H1 (cell line): Measurements from ENCODE around the gene NRXN2. TPM values are rescaled to one million over a fixed set of nuclear protein-coding genes. Genes with fewer than 3 reads are reported as not detected.

Experiments used
- CTCF ChIA-PET: fragments of 300-600 bp; sonication (Branson Sonifier 250); formaldehyde crosslinking; loops from one replicate; lab custom pipeline; 2021; ENCODE audit not compliant: partially characterized antibody; lab: Charles Lee
- POLR2A ChIA-PET: fragments of 300-600 bp; sonication (Branson Sonifier 250); formaldehyde crosslinking; loops from one replicate; lab custom pipeline; 2021; ENCODE audit warnings: inconsistent platforms; ENCODE audit not compliant: partially characterized antibody; lab: Charles Lee
- DNase-seq, 2 experiments: peaks; one replicate each; pipeline versions ENCODE4 v3.0.0 to v3.0.0-alpha.2; 2010 to 2022; ENCODE audit warnings: low spot score in 2 of 2, low read depth in 1 of 2, mixed read lengths in 1 of 2
- FAIRE-seq: peaks from 2 replicates; lab custom pipeline; 2011; peaks lifted over from hg19 to GRCh38; lab: Jason Lieb, UNC
- H2AFZ ChIP-seq: 2 replicates; pipeline ENCODE4 v1.8.1; 2012; ENCODE audit warnings: low read length, inconsistent platforms
- H2AK5ac ChIP-seq: 2 replicates; pipeline ENCODE4 v1.6.1; 2013; ENCODE audit warnings: low read depth, low read length
- H2BK120ac ChIP-seq: replicated peaks from 2 replicates; pipeline ENCODE3; 2013; ENCODE audit warnings: low read depth, low read length, inconsistent platforms
- H2BK12ac ChIP-seq: 2 replicates; pipeline ENCODE4 v1.6.1; 2013; ENCODE audit warnings: low read depth, low read length
- H2BK15ac ChIP-seq: 2 replicates; pipeline ENCODE4 v1.6.1; 2013; ENCODE audit warnings: low read length
- H2BK20ac ChIP-seq: 2 replicates; pipeline ENCODE4 v1.6.1; 2013; ENCODE audit warnings: low read length
- H2BK5ac ChIP-seq: 2 replicates; pipeline ENCODE4 v1.6.1; 2013; ENCODE audit warnings: low read depth, low read length
- H3K14ac ChIP-seq: 2 replicates; pipeline ENCODE4 v1.6.1; 2013; ENCODE audit warnings: inconsistent platforms; ENCODE audit not compliant: insufficient read length
- H3K18ac ChIP-seq: 2 replicates; pipeline ENCODE4 v1.6.1; 2013; ENCODE audit warnings: low read length; ENCODE audit errors: extremely low read depth
- H3K23ac ChIP-seq: 2 replicates; pipeline ENCODE4 v1.6.1; 2013; ENCODE audit warnings: inconsistent platforms; ENCODE audit not compliant: insufficient read length
- H3K23me2 ChIP-seq: 2 replicates; pipeline ENCODE4 v1.6.1; 2013; ENCODE audit warnings: low read depth, low read length
- H3K27ac ChIP-seq: 2 replicates; pipeline ENCODE4 v1.6.1; 2011; ENCODE audit warnings: low read depth, low read length, inconsistent platforms
- H3K27me3 ChIP-seq, 4 experiments: replicated peaks in 1 of 4; 1 replicate in 1 of 4; 2 replicates in 3 of 4; pipeline versions ENCODE4 v1.6.1 to v1.8.1; 2011 to 2013; ENCODE audit warnings: low read length in 3 of 4, mild to moderate bottlenecking in 3 of 4, inconsistent platforms in 2 of 4, mixed read lengths in 2 of 4, moderate library complexity in 1 of 4; ENCODE audit not compliant: control insufficient read depth in 3 of 4, insufficient read depth in 3 of 4; ENCODE audit errors: extremely low read depth in 1 of 4
- H3K36me3 ChIP-seq, 4 experiments: 2 replicates each; pipeline versions ENCODE4 v1.6.1 to v1.8.1; 2011 to 2013; ENCODE audit warnings: mild to moderate bottlenecking in 4 of 4, low read length in 3 of 4, moderate library complexity in 2 of 4, control low read depth in 1 of 4, inconsistent platforms in 1 of 4; ENCODE audit not compliant: insufficient read depth in 4 of 4, control insufficient read depth in 2 of 4
- H3K4ac ChIP-seq: replicated peaks from 2 replicates; pipeline ENCODE3; 2013; ENCODE audit warnings: low read length, low read depth, mixed read lengths, inconsistent platforms; ENCODE audit not compliant: insufficient read length
- H3K4me1 ChIP-seq, 4 experiments: replicated peaks in 1 of 4; 1 replicate in 1 of 4; 2 replicates in 3 of 4; pipeline versions ENCODE4 v1.6.1 to v1.8.1; 2011 to 2013; ENCODE audit warnings: low read length in 3 of 4, inconsistent platforms in 2 of 4, mixed read lengths in 1 of 4; ENCODE audit not compliant: insufficient read depth in 4 of 4, control insufficient read depth in 3 of 4
- H3K4me2 ChIP-seq, 2 experiments: 2 replicates each; pipeline versions ENCODE4 v1.6.1 to v1.8.1; 2011 to 2013; ENCODE audit warnings: low read depth in 2 of 2, low read length in 2 of 2, control low read depth in 1 of 2, inconsistent platforms in 1 of 2, mild to moderate bottlenecking in 1 of 2; ENCODE audit not compliant: insufficient read depth in 1 of 2
- H3K4me3 ChIP-seq, 4 experiments: fragments of 200-600, 300-600 bp in 1 of 4; sonication (generic), shearing (Covaris generic), sonication (Bioruptor Twin) in 1 of 4; 2 replicates each; pipeline versions ENCODE4 v1.5.1 to v1.8.1; 2011 to 2016; ENCODE audit warnings: low read length in 4 of 4, low read depth in 3 of 4, control low read depth in 2 of 4, inconsistent platforms in 2 of 4, mild to moderate bottlenecking in 2 of 4, mixed read lengths in 1 of 4, moderate library complexity in 1 of 4; ENCODE audit not compliant: insufficient read depth in 2 of 4; ENCODE audit errors: extremely low read depth in 1 of 4
- H3K56ac ChIP-seq: replicated peaks from 2 replicates; pipeline ENCODE3; 2013; ENCODE audit warnings: low read depth, mild to moderate bottlenecking, mixed read lengths, low read length, inconsistent platforms; ENCODE audit not compliant: insufficient read length
- H3K79me1 ChIP-seq: 2 replicates; pipeline ENCODE4 v1.6.1; 2013; ENCODE audit warnings: low read depth, low read length, control low read depth
- H3K79me2 ChIP-seq, 2 experiments: 2 replicates each; pipeline versions ENCODE4 v1.6.1 to v1.8.1; 2012 to 2013; ENCODE audit warnings: low read length in 2 of 2, mild to moderate bottlenecking in 2 of 2, inconsistent platforms in 1 of 2; ENCODE audit not compliant: insufficient read depth in 2 of 2, control insufficient read depth in 1 of 2
- H3K9ac ChIP-seq, 4 experiments: replicated peaks in 1 of 4; 1 replicate in 1 of 4; 2 replicates in 3 of 4; pipeline versions ENCODE4 v1.6.1 to v1.8.1; 2011 to 2013; ENCODE audit warnings: low read depth in 3 of 4, low read length in 3 of 4, control low read depth in 2 of 4, mild to moderate bottlenecking in 2 of 4, moderate library complexity in 2 of 4, inconsistent platforms in 1 of 4; ENCODE audit errors: extremely low read depth in 1 of 4
- H3K9me3 ChIP-seq, 2 experiments: 2 replicates each; pipeline versions ENCODE4 v1.6.1 to v1.8.1; 2012 to 2013; ENCODE audit warnings: mild to moderate bottlenecking in 2 of 2, moderate library complexity in 2 of 2, control low read depth in 1 of 2, inconsistent platforms in 1 of 2, low read depth in 1 of 2, low read length in 1 of 2, mixed read lengths in 1 of 2; ENCODE audit not compliant: insufficient read depth in 2 of 2
- H4K20me1 ChIP-seq, 2 experiments: replicated peaks in 1 of 2; 2 replicates each; pipeline versions ENCODE3 to v1.8.1; 2011 to 2013; ENCODE audit warnings: inconsistent platforms in 2 of 2, low read length in 2 of 2, mild to moderate bottlenecking in 1 of 2; ENCODE audit not compliant: insufficient read depth in 2 of 2, control insufficient read depth in 1 of 2
- H4K5ac ChIP-seq: 2 replicates; pipeline ENCODE4 v1.6.1; 2013; ENCODE audit warnings: low read length, low read depth, mixed read lengths, inconsistent platforms; ENCODE audit not compliant: insufficient read length
- H4K8ac ChIP-seq: 2 replicates; pipeline ENCODE4 v1.8.0; 2013; ENCODE audit warnings: mild to moderate bottlenecking, moderate library complexity, low read length, inconsistent platforms; ENCODE audit not compliant: insufficient read depth; ENCODE audit errors: extremely low read depth
- H4K91ac ChIP-seq: replicated peaks from 2 replicates; pipeline ENCODE3; 2013; ENCODE audit warnings: low read length, mixed read lengths, inconsistent platforms; ENCODE audit not compliant: insufficient read length
- BACH1 ChIP-seq: IDR thresholded peaks from 2 replicates; pipeline ENCODE4 v1.6.1; 2012; ENCODE audit warnings: low read length, improper control_type of control experiment
- EZH2 ChIP-seq: fragments of 200-600 bp; sonication (generic); IDR thresholded peaks from 2 replicates; pipeline ENCODE4 v1.7.1; 2012; ENCODE audit warnings: low read depth, mild to moderate bottlenecking, moderate library complexity, low read length, inconsistent platforms; ENCODE audit not compliant: severe bottlenecking
- JUN ChIP-seq: IDR thresholded peaks from 2 replicates; pipeline ENCODE4 v1.6.1; 2011; ENCODE audit warnings: low read depth, mild to moderate bottlenecking, improper control_type of control experiment, low read length
- RXRA ChIP-seq: IDR thresholded peaks from 2 replicates; pipeline ENCODE4 v1.6.1; 2011; ENCODE audit warnings: low read depth, mild to moderate bottlenecking, low read length, moderate library complexity; ENCODE audit not compliant: insufficient read depth
- SIN3A ChIP-seq, 2 experiments: IDR thresholded peaks in 1 of 2; conservative IDR thresholded peaks in 1 of 2; 2 replicates each; pipeline ENCODE4 v1.6.1; 2011 to 2012; ENCODE audit warnings: low read length in 2 of 2, improper control_type of control experiment in 1 of 2, low read depth in 1 of 2, mild to moderate bottlenecking in 1 of 2
- SIRT6 ChIP-seq: IDR thresholded peaks from one replicate; pipeline ENCODE4 v1.7.1; 2012; ENCODE audit warnings: low read length, inconsistent platforms
- SP4 ChIP-seq: IDR thresholded peaks from 2 replicates; pipeline ENCODE4 v1.6.1; 2012; ENCODE audit warnings: low read length, inconsistent platforms
- TAF7 ChIP-seq: optimal IDR thresholded peaks from 2 replicates; pipeline ENCODE3; 2011; ENCODE audit warnings: low read depth, mild to moderate bottlenecking, inconsistent platforms, low read length, moderate library complexity, borderline replicate concordance
- USF2 ChIP-seq: IDR thresholded peaks from 2 replicates; pipeline ENCODE4 v1.6.1; 2011; ENCODE audit warnings: low read length, improper control_type of control experiment
- WGBS, 2 experiments: shearing (Covaris generic) in 1 of 2; methylation state at CpG; one replicate each; pipeline versions ENCODE4 v1.1.6 to v1.1.7; 2013 to 2015; ENCODE audit warnings: low lambda C conversion rate in 2 of 2, mixed read lengths in 2 of 2, inconsistent platforms in 1 of 2, low coverage in 1 of 2, missing lambda C conversion rate in 1 of 2; ENCODE audit not compliant: insufficient replicate concordance in 2 of 2, insufficient coverage in 1 of 2, insufficient read length in 1 of 2; ENCODE audit errors: extremely low coverage in 1 of 2, missing lambda C conversion rate in 1 of 2; 5-methylcytosine and 5-hydroxymethylcytosine counted together
- polyA plus RNA-seq, 7 experiments: library from polyadenylated mRNA; depleted of rRNA in 3 of 7; stranded (reverse) in 5 of 7; unstranded in 2 of 7; fragments of >200 nt in 5 of 7; fragments of 200-250 nt in 2 of 7; gene quantifications; 1 replicate in 5 of 7; 2 replicates in 1 of 7; 4 replicates in 1 of 7; pipeline versions ENCODE4 v1.2.1 to v1.2.3, GENCODE V29; 2011 to 2013; ENCODE audit warnings: missing spikeins in 2 of 7, mixed read lengths in 2 of 7
- total RNA-seq: library from RNA; stranded (reverse); fragmentation: NEBNext Ultra II Directional; extraction: Animal tissue kit (Norgen Biotek cat#: 25700); gene quantifications from 2 replicates; pipeline ENCODE4 v1.2.1, GENCODE V29; 2021

NRXN2 gene
- total and polyA plus RNA-seq, 2 of the 8 experiments (the other 6 are each of a cell fraction or from before 2014, with no cell fraction given) = 1.3 to 11.5 TPM

GRCh38 chr11:64608636-64609035, 114.4 kb downstream of the NRXN2 start:
- Histone ChIP-seq H3K18ac (no peak overlapping the region), H3K23ac (no peak overlapping the region), H3K27ac (no peak overlapping the region), H4K91ac (no peak overlapping the region), H3K79me1 (no peaks in the 10 kb centered on the region), H3K23me2 (no peaks in the 10 kb centered on the region), H2BK120ac (no peak overlapping the region), H3K27me3 (no peaks in the 10 kb centered on the region; a peak in 2 of 7 replicates), H3K9ac (no peak overlapping the region), H3K4ac (no peak overlapping the region), H4K20me1 (peaks cover 0 to 3% of the 10 kb centered on the region in 2 experiments), H3K79me2 (no peaks in the 10 kb centered on the region), H3K9me3 (no peaks in the 10 kb centered on the region), H2BK20ac (no peak overlapping the region), H4K8ac (peak overlapping the region; percentile 38; the same call in 1 of the 2 replicates), H2BK15ac (no peak overlapping the region), H3K56ac (no peak overlapping the region), H2BK12ac (0 out of 2 replicates have a peak overlapping the region, but pooled peaks have one; percentile 12), H2AFZ (no peak overlapping the region), H3K4me2 (no peak overlapping the region), H3K14ac (no peak overlapping the region), H2BK5ac (no peak overlapping the region), H3K4me3 (no peak overlapping the region), H4K5ac (no peak overlapping the region), H2AK5ac (no peak overlapping the region), H3K36me3 (no peaks in the 10 kb centered on the region), H3K4me1 (peaks cover 0 to 6% (median 0%) of the 10 kb centered on the region in 4 experiments; a peak in 1 of 7 replicates)
- no peak for TF ChIP-seq JUN
- no peak for TF ChIP-seq EZH2
- TF ChIP-seq BACH1 = no peak
- TF ChIP-seq SIN3A (conservative IDR thresholded peaks at IDR 0.05 in 1 of 2, IDR thresholded peaks at IDR 0.05 in 1 of 2; ENCODE audit: low read depth in 1 of 2, low read length in 2 of 2) = no peak
- no peak for TF ChIP-seq SIRT6
- TF ChIP-seq SP4 = no peak
- TF ChIP-seq RXRA = no peak
- no peak for TF ChIP-seq TAF7
- no peak for TF ChIP-seq USF2
- WGBS, 2 experiments = 82% methylated on average over 11 of the region's 12 CpGs; no CpG with 5 or more reads in 1 of the 2 experiments
- ChIA-PET POLR2A (interaction anchor here (1.2 kb wide), 1 partner anchor 49 kb away, joined by 3 read pairs; no protein-coding TSS in a partner anchor), CTCF (interaction anchor here (0.6 to 2.6 kb wide), 4 partner anchors 22 to 58 kb away, joined by 3 to 11 read pairs (median 4); no protein-coding TSS in a partner anchor)
- FAIRE-seq = no peak
- no peak for DNase-seq
